Keratinocyte (primary cell): ENCODE data around the gene IQSEC3.
"Not testable (repeated sequence)": the region's sequence is repeated elsewhere in the genome, so short reads cannot be mapped to it uniquely, and the experiment has no call there.

ENCODE experiments used
- EZH2 ChIP-seq: IDR thresholded peaks from one replicate; pipeline ENCODE4 v1.6.1; 2012; ENCODE audit warnings: inconsistent platforms, mild to moderate bottlenecking, low read length, moderate library complexity
- TF ChIP-seq, protein P1 (sequence below), 3 experiments: IDR thresholded peaks in 1 of 3; conservative IDR thresholded peaks in 1 of 3; optimal IDR thresholded peaks in 1 of 3; 2 replicates in 2 of 3; 3 replicates in 1 of 3; pipeline versions ENCODE3 to v1.5.1; 2011; ENCODE audit warnings: low read length in 3 of 3, mild to moderate bottlenecking in 3 of 3, moderate library complexity in 2 of 3, control low read depth in 1 of 3, inconsistent platforms in 1 of 3; ENCODE audit not compliant: insufficient read depth in 2 of 3; ENCODE audit errors: extremely low read depth in 1 of 3

DNA sequence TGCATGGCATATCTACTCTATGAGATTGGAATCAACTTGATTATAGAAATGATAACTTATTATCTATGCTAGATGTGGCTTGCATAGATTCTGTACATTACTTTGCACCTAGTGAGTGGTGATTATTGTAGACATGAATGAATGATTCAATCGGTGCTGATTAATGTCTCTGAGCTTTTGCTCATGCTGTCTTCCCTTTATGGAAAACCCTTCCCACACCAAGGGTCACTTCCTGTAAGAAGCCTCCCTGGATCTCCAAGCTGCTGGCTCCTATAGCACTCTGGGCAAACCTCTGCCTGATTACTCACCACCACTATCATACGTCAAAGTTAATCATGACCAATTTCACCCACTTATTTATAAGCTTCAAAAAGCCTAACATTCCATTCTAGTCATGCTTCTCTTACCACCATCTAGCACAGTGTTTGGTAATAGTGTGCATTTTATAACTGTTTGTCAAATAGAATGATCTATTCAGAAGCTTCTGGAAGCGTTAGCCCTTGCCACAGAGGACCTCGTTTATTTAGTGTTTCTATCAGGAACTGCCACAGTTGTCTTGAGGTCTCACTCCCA is 990 bp upstream of the IQSEC3 start:
- TF ChIP-seq, protein P1, sequence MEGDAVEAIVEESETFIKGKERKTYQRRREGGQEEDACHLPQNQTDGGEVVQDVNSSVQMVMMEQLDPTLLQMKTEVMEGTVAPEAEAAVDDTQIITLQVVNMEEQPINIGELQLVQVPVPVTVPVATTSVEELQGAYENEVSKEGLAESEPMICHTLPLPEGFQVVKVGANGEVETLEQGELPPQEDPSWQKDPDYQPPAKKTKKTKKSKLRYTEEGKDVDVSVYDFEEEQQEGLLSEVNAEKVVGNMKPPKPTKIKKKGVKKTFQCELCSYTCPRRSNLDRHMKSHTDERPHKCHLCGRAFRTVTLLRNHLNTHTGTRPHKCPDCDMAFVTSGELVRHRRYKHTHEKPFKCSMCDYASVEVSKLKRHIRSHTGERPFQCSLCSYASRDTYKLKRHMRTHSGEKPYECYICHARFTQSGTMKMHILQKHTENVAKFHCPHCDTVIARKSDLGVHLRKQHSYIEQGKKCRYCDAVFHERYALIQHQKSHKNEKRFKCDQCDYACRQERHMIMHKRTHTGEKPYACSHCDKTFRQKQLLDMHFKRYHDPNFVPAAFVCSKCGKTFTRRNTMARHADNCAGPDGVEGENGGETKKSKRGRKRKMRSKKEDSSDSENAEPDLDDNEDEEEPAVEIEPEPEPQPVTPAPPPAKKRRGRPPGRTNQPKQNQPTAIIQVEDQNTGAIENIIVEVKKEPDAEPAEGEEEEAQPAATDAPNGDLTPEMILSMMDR (optimal IDR thresholded peaks at IDR 0.05 in 1 of 3, IDR thresholded peaks at IDR 0.05 in 1 of 3, conservative IDR thresholded peaks at IDR 0.05 in 1 of 3; ENCODE audit: extremely low read depth in 1 of 3, insufficient read depth in 2 of 3, low read length in 3 of 3): not testable (repeated sequence)
- not testable (repeated sequence) for TF ChIP-seq EZH2
